CD4-positive, alpha-beta T cell treated with Interleukin-2 at 100 ng/mL for 4 hours (primary cell): ENCODE results near the gene ONECUT3.

Experiments
- DNase-seq: peaks from one replicate; pipeline ENCODE4 v3.0.0-alpha.2; 2020; ENCODE audit warnings: low spot score

ONECUT3 gene

GRCh38 chr19:1739960-1740629 is 13.2 kb upstream of the ONECUT3 start:
- no peak for DNase-seq

GRCh38 chr19:1742989-1743696 is 10.2 kb upstream of the ONECUT3 start:
- no peak for DNase-seq

GRCh38 chr19:1744133-1744665 is 9.1 kb upstream of the ONECUT3 start:
- DNase-seq, result no peak

- no peak for DNase-seq
Measured at GRCh38 chr19:1744822-1745563, 8.3 kb upstream of the ONECUT3 start.

- DNase-seq, result no peak
Measured at GRCh38 chr19:1745589-1746031, 7.7 kb upstream of the ONECUT3 start.

- DNase-seq, result no peak
Measured at GRCh38 chr19:1746401-1747284, 6.7 kb upstream of the ONECUT3 start.

GRCh38 chr19:1747285-1748114 is 5.8 kb upstream of the ONECUT3 start:
- DNase-seq, result peak; percentile 62

- no peak for DNase-seq
Measured at GRCh38 chr19:1748115-1748872, 5.0 kb upstream of the ONECUT3 start.

- no peak for DNase-seq
Measured at GRCh38 chr19:1748873-1749341, 4.4 kb upstream of the ONECUT3 start.

- no peak for DNase-seq
Measured at GRCh38 chr19:1749373-1750342, 3.6 kb upstream of the ONECUT3 start.

- no peak for DNase-seq
Measured at GRCh38 chr19:1750343-1751021, 2.8 kb upstream of the ONECUT3 start.

GRCh38 chr19:1751367-1752008 is 1.8 kb upstream of the ONECUT3 start:
- no peak for DNase-seq

GRCh38 chr19:1752009-1752756 is 1.1 kb upstream of the ONECUT3 start:
- DNase-seq, result no peak

- no peak for DNase-seq
Measured at GRCh38 chr19:1754018-1754635, 821 bp downstream of the ONECUT3 start.

- DNase-seq, result no peak
Measured at GRCh38 chr19:1754636-1755466, 1.5 kb downstream of the ONECUT3 start.
